Calu3 (cell line): ENCODE results near the gene SNX32. TPM values are rescaled to one million over a fixed set of nuclear protein-coding genes. Genes with fewer than 3 reads are reported as not detected.

ENCODE experiments used
- BruUV-seq: library from RNA; stranded (reverse); fragments of 400-500 nt; replicated peaks from 2 replicates; lab custom pipeline; 2021; lab: Mats Ljungman, UMichigan
- CTCF ChIA-PET: fragments of 300-600 bp; sonication (Branson Sonifier 250); formaldehyde crosslinking; loops from one replicate; lab custom pipeline; 2022; ENCODE audit warnings: antibody characterized with exemption; lab: Charles Lee
- DNase-seq: peaks from one replicate; pipeline ENCODE4 v3.0.0; 2022
- H3K27ac Mint-ChIP-seq: one replicate; pipeline ENCODE4 v1.8.0; 2022; ENCODE audit warnings: mixed read lengths; ENCODE audit not compliant: unreplicated experiment
- H3K27me3 Mint-ChIP-seq: one replicate; pipeline ENCODE4 v1.8.0; 2022; ENCODE audit warnings: mixed read lengths; ENCODE audit not compliant: unreplicated experiment
- H3K36me3 Mint-ChIP-seq: one replicate; pipeline ENCODE4 v1.8.0; 2022; ENCODE audit warnings: mild to moderate bottlenecking, moderate library complexity, mixed read lengths; ENCODE audit not compliant: insufficient read depth, unreplicated experiment
- H3K4me1 Mint-ChIP-seq: one replicate; pipeline ENCODE4 v1.8.0; 2022; ENCODE audit warnings: mild to moderate bottlenecking, low read depth, mixed read lengths; ENCODE audit not compliant: unreplicated experiment
- H3K4me3 Mint-ChIP-seq: one replicate; pipeline ENCODE4 v1.8.0; 2022; ENCODE audit warnings: mild to moderate bottlenecking, low read depth, moderate library complexity, mixed read lengths; ENCODE audit not compliant: unreplicated experiment
- H3K9me3 Mint-ChIP-seq: one replicate; pipeline ENCODE4 v1.8.0; 2022; ENCODE audit warnings: low read depth, mixed read lengths; ENCODE audit not compliant: unreplicated experiment
- intact Hi-C: fragments of 100-400 bp; cut with micrococcal nuclease; formaldehyde crosslinking; loops from one replicate; pipeline ENCODE4 v1.10.0; 2022; ENCODE audit not compliant: unreplicated experiment
- total RNA-seq: library from RNA; stranded (reverse); gene quantifications from 2 replicates; pipeline ENCODE4 v1.2.3, GENCODE V29; 2022
- TF ChIP-seq, protein P1 (sequence below): fragments of 200-600 bp; IDR thresholded peaks from one replicate; pipeline ENCODE4 v1.8.0; 2022; ENCODE audit warnings: antibody characterized with exemption; ENCODE audit not compliant: unreplicated experiment

The SNX32 gene
- total RNA-seq, 1 experiment from 2014 or later, result not detected

- intact Hi-C loops, result no loop called here
- no TSS peak for BruUV-seq
- CTCF ChIA-PET, result interaction anchor here (0.6 kb wide), 1 partner anchor 414 kb away, joined by 6 read pairs; no protein-coding TSS in a partner anchor
- TF ChIP-seq, protein P1, sequence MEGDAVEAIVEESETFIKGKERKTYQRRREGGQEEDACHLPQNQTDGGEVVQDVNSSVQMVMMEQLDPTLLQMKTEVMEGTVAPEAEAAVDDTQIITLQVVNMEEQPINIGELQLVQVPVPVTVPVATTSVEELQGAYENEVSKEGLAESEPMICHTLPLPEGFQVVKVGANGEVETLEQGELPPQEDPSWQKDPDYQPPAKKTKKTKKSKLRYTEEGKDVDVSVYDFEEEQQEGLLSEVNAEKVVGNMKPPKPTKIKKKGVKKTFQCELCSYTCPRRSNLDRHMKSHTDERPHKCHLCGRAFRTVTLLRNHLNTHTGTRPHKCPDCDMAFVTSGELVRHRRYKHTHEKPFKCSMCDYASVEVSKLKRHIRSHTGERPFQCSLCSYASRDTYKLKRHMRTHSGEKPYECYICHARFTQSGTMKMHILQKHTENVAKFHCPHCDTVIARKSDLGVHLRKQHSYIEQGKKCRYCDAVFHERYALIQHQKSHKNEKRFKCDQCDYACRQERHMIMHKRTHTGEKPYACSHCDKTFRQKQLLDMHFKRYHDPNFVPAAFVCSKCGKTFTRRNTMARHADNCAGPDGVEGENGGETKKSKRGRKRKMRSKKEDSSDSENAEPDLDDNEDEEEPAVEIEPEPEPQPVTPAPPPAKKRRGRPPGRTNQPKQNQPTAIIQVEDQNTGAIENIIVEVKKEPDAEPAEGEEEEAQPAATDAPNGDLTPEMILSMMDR, result no peak
- Mint-ChIP-seq H3K36me3 (peaks cover 17% of the 10 kb centered on the region), H3K4me1 (no peaks in the 10 kb centered on the region), H3K27me3 (peaks cover 51% of the 10 kb centered on the region), H3K9me3 (no peaks in the 10 kb centered on the region), H3K4me3 (no peak overlapping the region), H3K27ac (no peak overlapping the region)
- no peak for DNase-seq
These were observed 24.9 kb upstream of the SNX32 start for GRCh38 chr11:65808744-65809341.

GRCh38 chr11:65809496-65809895 is 24.3 kb upstream of the SNX32 start:
- H3K36me3 Mint-ChIP-seq, result peaks cover 19% of the 10 kb centered on the region
- no TSS peak for BruUV-seq
- peaks cover 46% of the 10 kb centered on the region for H3K27me3 Mint-ChIP-seq
- H3K27ac Mint-ChIP-seq, result no peak overlapping the region
- H3K9me3 Mint-ChIP-seq, result no peaks in the 10 kb centered on the region
- H3K4me1 Mint-ChIP-seq, result no peaks in the 10 kb centered on the region
- H3K4me3 Mint-ChIP-seq, result no peak overlapping the region
- TF ChIP-seq, protein P1, result no peak
- intact Hi-C loops, result no loop called here
- no peak for DNase-seq
- CTCF ChIA-PET, result no interaction called here

DNA sequence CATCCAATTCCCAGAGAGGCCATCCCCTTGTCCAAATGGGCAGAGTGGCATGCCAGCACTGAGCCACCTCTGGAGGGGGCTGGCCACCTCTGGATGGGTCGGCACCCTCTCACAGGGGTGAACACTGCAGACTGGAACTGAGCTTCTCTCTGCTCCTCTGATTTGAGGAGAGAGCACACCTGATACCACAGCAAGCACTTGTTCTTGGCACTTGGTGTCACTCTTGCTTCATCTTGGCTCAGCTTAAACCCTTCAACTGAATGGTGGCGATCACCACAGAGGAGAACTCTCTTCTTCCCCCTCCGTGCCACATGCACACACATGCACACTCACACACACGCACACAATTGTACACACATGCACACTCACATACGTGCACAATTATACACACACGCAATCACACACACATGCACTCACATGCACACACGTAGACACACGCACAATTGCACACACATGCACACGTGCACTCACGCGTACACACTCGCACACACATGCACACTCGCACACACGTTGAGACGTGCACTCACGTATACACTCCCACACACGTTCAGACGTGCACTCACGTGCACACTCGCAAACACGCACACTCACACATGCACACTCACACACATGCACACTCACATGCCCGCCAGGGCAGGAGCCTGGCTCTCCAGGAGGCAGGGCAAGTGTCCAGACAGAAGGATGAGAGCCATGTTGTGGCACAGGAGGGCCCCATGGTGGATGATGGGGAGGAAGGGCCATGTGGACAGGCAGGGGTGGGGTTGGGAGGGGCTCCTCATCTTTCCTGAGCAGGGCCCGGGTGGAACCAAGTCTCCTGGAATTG is 23.5 kb upstream of the SNX32 start:
- CTCF ChIA-PET, result no interaction called here
- H3K27me3 Mint-ChIP-seq, result peaks cover 46% of the 10 kb centered on the region
- no TSS peak for BruUV-seq
- no peak overlapping the region for H3K27ac Mint-ChIP-seq
- TF ChIP-seq, protein P1, result no peak
- H3K4me1 Mint-ChIP-seq, result no peaks in the 10 kb centered on the region
- intact Hi-C loops, result no loop called here
- H3K9me3 Mint-ChIP-seq, result no peaks in the 10 kb centered on the region
- peaks cover 19% of the 10 kb centered on the region for H3K36me3 Mint-ChIP-seq
- H3K4me3 Mint-ChIP-seq, result no peak overlapping the region
- no peak for DNase-seq

DNA sequence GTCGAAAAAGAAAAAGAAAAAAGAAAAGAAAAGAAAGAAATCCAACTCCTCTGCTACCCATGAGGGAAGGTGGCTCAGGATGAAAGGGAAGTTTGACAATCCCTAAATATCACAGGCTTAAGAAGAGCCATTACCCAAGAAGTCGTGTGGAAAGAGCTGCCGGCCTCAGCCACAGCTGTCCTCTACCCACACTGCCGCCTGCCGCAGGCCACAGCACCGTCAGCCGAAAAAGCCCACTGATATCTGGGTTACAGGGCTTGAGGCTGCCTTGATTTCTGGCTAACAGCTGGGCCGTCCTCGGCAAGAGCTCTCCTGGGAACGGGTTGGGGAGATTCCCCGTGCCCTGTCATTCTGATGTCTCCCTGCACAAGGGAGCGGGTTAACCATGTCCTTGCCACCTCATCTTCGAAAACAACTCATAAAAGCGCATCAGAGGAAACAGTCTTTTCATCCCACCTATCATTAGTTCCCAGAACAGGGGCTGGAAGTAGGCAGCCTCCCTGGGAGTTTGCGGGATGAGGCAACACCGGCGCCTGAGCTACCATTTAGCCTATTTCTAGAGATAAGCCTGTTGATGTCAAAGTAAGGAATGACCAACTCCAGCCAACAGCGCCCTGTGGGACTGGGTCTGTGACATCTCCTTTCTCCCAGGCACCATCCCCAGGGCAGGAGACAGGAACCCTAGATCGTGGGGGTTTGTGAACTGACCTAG is 21.8 kb upstream of the SNX32 start:
- intact Hi-C loops, result no loop called here
- CTCF ChIA-PET, result interaction anchor here (0.6 to 1.2 kb wide), 3 partner anchors 20 to 91 kb away, joined by 3 to 6 read pairs (median 5); partner anchors contain the start of gene RNASEH2C
- H3K4me3 Mint-ChIP-seq, result no peak overlapping the region
- no peaks in the 10 kb centered on the region for H3K9me3 Mint-ChIP-seq
- BruUV-seq, result no TSS peak
- TF ChIP-seq, protein P1, result no peak
- H3K4me1 Mint-ChIP-seq, result no peaks in the 10 kb centered on the region
- peaks cover 19% of the 10 kb centered on the region for H3K36me3 Mint-ChIP-seq
- peaks cover 46% of the 10 kb centered on the region for H3K27me3 Mint-ChIP-seq
- DNase-seq, result no peak
- no peak overlapping the region for H3K27ac Mint-ChIP-seq
